Activated T-helper 2 cell treated with anti-CD3 and anti-CD28 coated beads, Interferon-gamma antibody, Interleukin-2, Interleukin-4, amounts not matched to agents 10 μg/mL and 5 μg/mL and 100 μg/mL, durations not matched to agents 14 hours and 24 hours and 36 hours (primary cell): ENCODE results near the gene TIGD4. TPM values are rescaled to one million over a fixed set of nuclear protein-coding genes. Genes with fewer than 3 reads are reported as not detected.
"Not testable (repeated sequence)": the region's sequence is repeated elsewhere in the genome, so short reads cannot be mapped to it uniquely, and the experiment has no call there.

Experiments used
- DNase-seq: peaks from one replicate; pipeline ENCODE4 v3.0.0; 2021; ENCODE audit warnings: low spot score
- H3K27ac Mint-ChIP-seq: one replicate; pipeline ENCODE4 v1.8.0; 2021; ENCODE audit warnings: mixed read lengths
- H3K27me3 Mint-ChIP-seq: one replicate; pipeline ENCODE4 v1.8.0; 2021; ENCODE audit warnings: low read depth, mixed read lengths
- H3K36me3 Mint-ChIP-seq: one replicate; pipeline ENCODE4 v1.8.0; 2021; ENCODE audit warnings: low read depth, mixed read lengths
- H3K4me1 Mint-ChIP-seq: one replicate; pipeline ENCODE4 v1.8.0; 2021; ENCODE audit warnings: low read depth, mixed read lengths
- H3K4me3 Mint-ChIP-seq: one replicate; pipeline ENCODE4 v1.8.0; 2021; ENCODE audit warnings: low read depth, mild to moderate bottlenecking, moderate library complexity, mixed read lengths
- H3K9me3 Mint-ChIP-seq: one replicate; pipeline ENCODE4 v1.8.0; 2021; ENCODE audit warnings: mixed read lengths
- intact Hi-C: fragments of 100-400 bp; cut with micrococcal nuclease; formaldehyde crosslinking; loops from one replicate; pipeline ENCODE4 v1.15.1; 2023
- total RNA-seq: library from RNA; stranded (reverse); gene quantifications from 2 replicates; pipeline ENCODE4 v1.2.3, GENCODE V29; 2022

Gene TIGD4
- total RNA-seq, 1 donor from 2014 or later = 0.23 TPM

- H3K27ac Mint-ChIP-seq = no peak overlapping the region
- H3K27me3 Mint-ChIP-seq = peaks cover 20% of the 10 kb centered on the region
- no peak for DNase-seq
- intact Hi-C loops = loop anchor here (5.0 to 10.0 kb wide), 2 partner anchors 94 to 1012 kb away; partner anchors contain the start of gene GATB
- H3K36me3 Mint-ChIP-seq = no peaks in the 10 kb centered on the region
- peaks cover 34% of the 10 kb centered on the region for H3K4me1 Mint-ChIP-seq
- no peaks in the 10 kb centered on the region for H3K9me3 Mint-ChIP-seq
- H3K4me3 Mint-ChIP-seq = no peak overlapping the region
Observed at GRCh38 chr4:152776352-152776751, 3.2 kb downstream of the TIGD4 start.

- DNase-seq = no peak
- Mint-ChIP-seq H3K4me3 (no peak overlapping the region), H3K9me3 (no peaks in the 10 kb centered on the region), H3K27ac (no peak overlapping the region), H3K4me1 (peaks cover 27% of the 10 kb centered on the region), H3K36me3 (no peaks in the 10 kb centered on the region), H3K27me3 (peaks cover 20% of the 10 kb centered on the region)
- intact Hi-C loops = loop anchor here (10.0 kb wide), 1 partner anchor 1009 kb away; the partner anchor contains the start of gene GATB
Observed at GRCh38 chr4:152773953-152774352, 5.6 kb downstream of the TIGD4 start.

- H3K9me3 Mint-ChIP-seq = no peaks in the 10 kb centered on the region
- peaks cover 20% of the 10 kb centered on the region for H3K4me1 Mint-ChIP-seq
- no peak for DNase-seq
- intact Hi-C loops = loop anchor here (10.0 kb wide), 1 partner anchor 1009 kb away; the partner anchor contains the start of gene GATB
- H3K36me3 Mint-ChIP-seq = no peaks in the 10 kb centered on the region
- H3K4me3 Mint-ChIP-seq = no peak overlapping the region
- H3K27ac Mint-ChIP-seq = no peak overlapping the region
- peaks cover 20% of the 10 kb centered on the region for H3K27me3 Mint-ChIP-seq
Observed at GRCh38 chr4:152773339-152773738, 6.2 kb downstream of the TIGD4 start.

- Mint-ChIP-seq H3K36me3 (no peaks in the 10 kb centered on the region), H3K4me3 (no peak overlapping the region), H3K9me3 (no peaks in the 10 kb centered on the region), H3K4me1 (peaks cover 15% of the 10 kb centered on the region), H3K27me3 (peaks cover 7% of the 10 kb centered on the region), H3K27ac (no peak overlapping the region)
- intact Hi-C loops = loop anchor here (10.0 kb wide), 1 partner anchor 1007 kb away; the partner anchor contains the start of gene GATB
- no peak for DNase-seq
Observed at GRCh38 chr4:152771741-152772533, 7.6 kb downstream of the TIGD4 start.

GRCh38 chr4:152765069-152765737 is 14.3 kb downstream of the TIGD4 start:
- intact Hi-C loops, H3K36me3 Mint-ChIP-seq, H3K9me3 Mint-ChIP-seq, H3K4me1 Mint-ChIP-seq, DNase-seq, H3K4me3 Mint-ChIP-seq, H3K27ac Mint-ChIP-seq: not testable (repeated sequence)
- H3K27me3 Mint-ChIP-seq = peaks cover 20% of the 10 kb centered on the region

- peaks cover 28% of the 10 kb centered on the region for H3K27me3 Mint-ChIP-seq
- DNase-seq = no peak
Observed at GRCh38 chr4:152763796-152764195, 15.7 kb downstream of the TIGD4 start.

GRCh38 chr4:152748619-152749018 is 30.9 kb downstream of the TIGD4 start:
- Mint-ChIP-seq H3K27ac (no peak overlapping the region), H3K27me3 (peaks cover 7% of the 10 kb centered on the region), H3K9me3 (no peaks in the 10 kb centered on the region), H3K4me3 (no peak overlapping the region), H3K36me3 (no peaks in the 10 kb centered on the region), H3K4me1 (no peaks in the 10 kb centered on the region)
- DNase-seq = no peak
- intact Hi-C loops = no loop called here

More at GRCh38 chr4:152763796-152764195, 15.7 kb downstream of the TIGD4 start:
- Mint-ChIP-seq H3K4me3 (no peak overlapping the region), H3K9me3 (no peaks in the 10 kb centered on the region), H3K4me1 (no peaks in the 10 kb centered on the region), H3K36me3 (no peaks in the 10 kb centered on the region), H3K27ac (no peak overlapping the region)
- intact Hi-C loops = no loop called here

- intact Hi-C loops = no loop called here
- DNase-seq = no peak
- Mint-ChIP-seq H3K36me3 (no peaks in the 10 kb centered on the region), H3K4me1 (no peaks in the 10 kb centered on the region), H3K4me3 (no peak overlapping the region), H3K27ac (no peak overlapping the region), H3K27me3 (peaks cover 1% of the 10 kb centered on the region), H3K9me3 (no peaks in the 10 kb centered on the region)
Observed at GRCh38 chr4:152747444-152747843, 32.1 kb downstream of the TIGD4 start.

GRCh38 chr4:152738827-152739226 is 40.7 kb downstream of the TIGD4 start:
- Mint-ChIP-seq H3K36me3 (no peaks in the 10 kb centered on the region), H3K27ac (no peak overlapping the region), H3K9me3 (no peaks in the 10 kb centered on the region), H3K27me3 (peaks cover 8% of the 10 kb centered on the region), H3K4me1 (peaks cover 4% of the 10 kb centered on the region), H3K4me3 (no peak overlapping the region)
- intact Hi-C loops = loop anchor here (10.0 kb wide), 1 partner anchor 94 kb away; no protein-coding TSS in a partner anchor
- DNase-seq = no peak

- Mint-ChIP-seq H3K27ac (no peak overlapping the region), H3K9me3 (no peaks in the 10 kb centered on the region), H3K4me3 (no peak overlapping the region), H3K4me1 (peaks cover 4% of the 10 kb centered on the region), H3K27me3 (peaks cover 8% of the 10 kb centered on the region), H3K36me3 (no peaks in the 10 kb centered on the region)
- intact Hi-C loops = loop anchor here (1.0 to 10.0 kb wide), 2 partner anchors 91 to 236 kb away; no protein-coding TSS in a partner anchor
- DNase-seq = no peak
Observed at GRCh38 chr4:152735906-152736305, 43.6 kb downstream of the TIGD4 start.

GRCh38 chr4:152735396-152735859 is 44.1 kb downstream of the TIGD4 start:
- H3K9me3 Mint-ChIP-seq = no peaks in the 10 kb centered on the region
- no peak for DNase-seq
- peaks cover 8% of the 10 kb centered on the region for H3K27me3 Mint-ChIP-seq
- H3K27ac Mint-ChIP-seq = no peak overlapping the region
- H3K4me1 Mint-ChIP-seq = peaks cover 4% of the 10 kb centered on the region
- H3K4me3 Mint-ChIP-seq = no peak overlapping the region
- no peaks in the 10 kb centered on the region for H3K36me3 Mint-ChIP-seq
- intact Hi-C loops = loop anchor here (1.0 to 10.0 kb wide), 2 partner anchors 91 to 235 kb away; no protein-coding TSS in a partner anchor

- no peak overlapping the region for H3K27ac Mint-ChIP-seq
- intact Hi-C loops = loop anchor here (1.0 to 10.0 kb wide), 2 partner anchors 90 to 234 kb away; no protein-coding TSS in a partner anchor
- peaks cover 4% of the 10 kb centered on the region for H3K4me1 Mint-ChIP-seq
- H3K36me3 Mint-ChIP-seq = no peaks in the 10 kb centered on the region
- H3K9me3 Mint-ChIP-seq = no peaks in the 10 kb centered on the region
- no peak for DNase-seq
- H3K4me3 Mint-ChIP-seq = no peak overlapping the region
- H3K27me3 Mint-ChIP-seq = peaks cover 8% of the 10 kb centered on the region
Observed at GRCh38 chr4:152734699-152735050, 44.9 kb downstream of the TIGD4 start.
